ENCODE measurements around the gene PIK3IP1.

- TF ChIP-seq CTCF (IDR thresholded peaks at IDR 0.05), result no peak
- TF ChIP-seq EZH2phosphoT487 (IDR thresholded peaks at IDR 0.05), result no peak
- TF ChIP-seq EZH2 (IDR thresholded peaks at IDR 0.05), result no peak
Observed at GRCh38 chr22:31337178-31337577, 44.9 kb upstream of the PIK3IP1 start.
